ENCODE measurements around the gene CEBPB. TPM values are rescaled to one million over a fixed set of nuclear protein-coding genes. Genes with fewer than 3 reads are reported as not detected.
A peak's percentile ranks its signal among the peaks of the same experiment; 100 is the strongest.
"Not testable (repeated sequence)": the region's sequence is repeated elsewhere in the genome, so short reads cannot be mapped to it uniquely, and the experiment has no call there.

Gene CEBPB
- total RNA-seq, 1 donor from 2014 or later = 264 TPM

DNA sequence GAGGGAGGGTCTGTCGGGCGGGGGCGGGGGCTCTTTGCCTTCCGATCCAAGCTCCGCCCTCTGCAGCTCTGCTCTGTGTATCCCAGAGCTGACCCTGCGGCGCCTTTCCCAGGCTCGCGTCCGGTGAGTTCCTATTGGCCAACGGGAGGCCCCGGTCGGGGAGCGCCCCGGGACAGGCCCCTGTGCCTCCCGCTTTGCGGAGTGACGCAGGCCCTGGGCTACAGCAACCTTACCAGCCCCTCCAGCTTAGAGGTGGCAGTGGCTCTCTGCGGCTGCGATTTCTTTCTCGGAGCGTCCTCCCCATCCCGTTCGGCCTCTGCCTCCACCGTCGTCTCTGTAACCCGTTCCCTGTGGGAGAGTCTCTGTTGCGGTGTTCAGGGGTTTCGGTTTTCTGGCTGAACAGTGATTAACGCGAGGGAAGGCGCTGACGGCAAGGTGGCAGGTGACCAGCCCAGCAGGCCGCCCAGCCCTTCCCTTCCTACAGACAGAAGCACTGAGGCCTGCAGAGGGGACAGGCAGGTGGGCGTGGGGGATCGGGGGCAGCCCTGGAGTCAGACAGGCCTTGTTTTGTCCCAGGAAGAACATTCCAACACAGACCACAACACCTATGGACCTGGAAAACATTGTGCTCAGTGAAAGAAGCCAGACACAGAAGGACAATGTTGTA lies 18.1 kb upstream of the CEBPB start:
- H3K27me3 ChIP-seq = no peaks in the 10 kb centered on the region
- no peaks in the 10 kb centered on the region for H3K36me3 ChIP-seq
- intact Hi-C loops (cut with DNase I) = no loop called here
- H3K27ac ChIP-seq = peak overlapping the region; percentile 75
- DNase-seq (ENCODE audit: extremely low spot score in 2 of 2) = peak in 1 of 2 donors; percentile 87
- peak overlapping the region; percentile 49 to 62 for H3K4me3 ChIP-seq
- TF ChIP-seq POLR2A (IDR thresholded peaks at IDR 0.05) (peak in 1 of 2 donors; percentile 38), POLR2AphosphoS5 (IDR thresholded peaks at IDR 0.05; ENCODE audit: insufficient read depth in 1 of 2, low read depth in 1 of 2) (peak; percentile 34 to 79)
- TF ChIP-seq, protein P1, sequence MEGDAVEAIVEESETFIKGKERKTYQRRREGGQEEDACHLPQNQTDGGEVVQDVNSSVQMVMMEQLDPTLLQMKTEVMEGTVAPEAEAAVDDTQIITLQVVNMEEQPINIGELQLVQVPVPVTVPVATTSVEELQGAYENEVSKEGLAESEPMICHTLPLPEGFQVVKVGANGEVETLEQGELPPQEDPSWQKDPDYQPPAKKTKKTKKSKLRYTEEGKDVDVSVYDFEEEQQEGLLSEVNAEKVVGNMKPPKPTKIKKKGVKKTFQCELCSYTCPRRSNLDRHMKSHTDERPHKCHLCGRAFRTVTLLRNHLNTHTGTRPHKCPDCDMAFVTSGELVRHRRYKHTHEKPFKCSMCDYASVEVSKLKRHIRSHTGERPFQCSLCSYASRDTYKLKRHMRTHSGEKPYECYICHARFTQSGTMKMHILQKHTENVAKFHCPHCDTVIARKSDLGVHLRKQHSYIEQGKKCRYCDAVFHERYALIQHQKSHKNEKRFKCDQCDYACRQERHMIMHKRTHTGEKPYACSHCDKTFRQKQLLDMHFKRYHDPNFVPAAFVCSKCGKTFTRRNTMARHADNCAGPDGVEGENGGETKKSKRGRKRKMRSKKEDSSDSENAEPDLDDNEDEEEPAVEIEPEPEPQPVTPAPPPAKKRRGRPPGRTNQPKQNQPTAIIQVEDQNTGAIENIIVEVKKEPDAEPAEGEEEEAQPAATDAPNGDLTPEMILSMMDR (IDR thresholded peaks at IDR 0.05) = no peak
- H3K9me3 ChIP-seq = no peaks in the 10 kb centered on the region
- peaks cover 15% of the 10 kb centered on the region for H3K4me1 ChIP-seq

DNA sequence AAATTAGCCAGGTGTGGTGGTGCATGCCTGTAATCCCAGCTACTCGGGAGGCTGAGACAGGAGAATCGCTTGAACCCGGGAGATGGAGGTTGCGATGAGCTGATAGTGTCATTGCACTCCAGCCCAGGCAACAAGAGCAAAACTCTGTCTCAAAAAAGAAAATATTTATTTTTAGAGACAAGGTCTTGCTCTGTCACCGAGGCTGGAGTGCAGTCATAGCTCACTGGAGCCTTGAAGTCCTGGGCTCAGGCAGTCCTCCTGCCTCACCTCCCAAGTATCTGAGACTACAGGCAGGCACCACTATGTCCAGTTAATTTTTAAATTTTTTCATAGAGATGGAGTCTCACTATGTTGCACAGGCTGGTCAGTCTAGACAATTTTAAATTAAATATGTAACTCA lies 16.2 kb upstream of the CEBPB start:
- no peak for TF ChIP-seq POLR2A (IDR thresholded peaks at IDR 0.05)
- TF ChIP-seq POLR2AphosphoS5 (IDR thresholded peaks at IDR 0.05; ENCODE audit: insufficient read depth in 1 of 2, low read depth in 1 of 2) = no peak
- TF ChIP-seq, protein P1 (IDR thresholded peaks at IDR 0.05) = no peak
- no peak for DNase-seq (ENCODE audit: extremely low spot score in 2 of 2)
- intact Hi-C loops (cut with DNase I) = no loop called here
- H3K4me1 ChIP-seq = peaks cover 15% of the 10 kb centered on the region
- no peaks in the 10 kb centered on the region for H3K9me3 ChIP-seq
- no peaks in the 10 kb centered on the region for H3K27me3 ChIP-seq
- H3K27ac ChIP-seq = no peak overlapping the region
- H3K36me3 ChIP-seq = no peaks in the 10 kb centered on the region
- H3K4me3 ChIP-seq = no peak overlapping the region

DNA sequence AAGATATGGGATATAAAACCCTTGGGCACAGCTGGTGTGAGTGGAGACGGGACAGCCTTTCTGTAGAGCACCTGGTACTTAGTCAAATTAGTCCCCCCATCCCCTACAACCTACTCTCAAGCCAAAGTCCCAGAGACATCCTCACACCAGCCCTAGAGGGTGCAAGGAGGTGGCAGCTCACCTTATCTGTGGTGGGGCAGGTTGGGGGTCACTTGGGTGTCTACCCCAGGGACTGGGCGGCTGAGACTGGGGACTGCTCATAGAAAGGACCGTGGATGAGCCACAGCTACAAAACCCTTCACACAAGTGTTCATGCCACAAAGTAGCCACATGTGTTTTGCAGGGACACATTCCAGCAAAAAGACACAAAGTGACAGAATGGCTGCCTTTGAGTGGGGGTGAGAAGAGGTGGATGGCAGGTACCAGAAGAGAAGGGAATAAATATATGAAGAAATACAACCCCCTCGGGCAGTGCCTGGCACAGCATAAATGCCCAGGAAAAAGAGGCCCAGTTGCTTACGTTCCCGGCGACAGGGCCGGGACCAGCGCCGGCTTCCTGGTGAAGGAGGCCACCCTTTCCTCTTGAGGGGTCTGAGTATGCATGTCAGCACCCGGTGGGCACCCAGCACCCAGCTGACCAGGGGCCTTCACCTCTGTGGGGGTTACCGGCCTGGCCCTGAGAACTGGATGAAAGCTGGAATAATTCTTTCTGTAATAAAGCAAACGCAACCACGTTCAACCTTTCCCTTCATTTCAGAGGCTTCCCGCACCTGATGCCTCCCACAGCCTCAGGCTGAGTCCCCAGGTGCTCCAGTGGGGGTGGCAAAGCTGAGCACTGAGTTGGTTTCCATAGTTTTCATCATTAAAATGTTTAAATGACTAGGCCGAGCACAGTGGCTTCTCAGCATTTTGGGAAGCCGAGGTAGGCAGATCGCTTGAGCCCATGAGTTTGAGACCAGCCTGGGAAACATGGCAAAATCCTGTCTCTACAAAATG lies 14.4 kb upstream of the CEBPB start:
- TF ChIP-seq, protein P1 (IDR thresholded peaks at IDR 0.05) = no peak
- TF ChIP-seq POLR2A (IDR thresholded peaks at IDR 0.05) (no peak), POLR2AphosphoS5 (IDR thresholded peaks at IDR 0.05; ENCODE audit: insufficient read depth in 1 of 2, low read depth in 1 of 2) (no peak)
- Histone ChIP-seq H3K36me3 (no peaks in the 10 kb centered on the region), H3K27me3 (no peaks in the 10 kb centered on the region), H3K9me3 (no peaks in the 10 kb centered on the region), H3K4me1 (peaks cover 15% of the 10 kb centered on the region), H3K27ac (no peak overlapping the region), H3K4me3 (no peak overlapping the region)
- no peak for DNase-seq (ENCODE audit: extremely low spot score in 2 of 2)
- intact Hi-C loops (cut with DNase I) = no loop called here

DNA sequence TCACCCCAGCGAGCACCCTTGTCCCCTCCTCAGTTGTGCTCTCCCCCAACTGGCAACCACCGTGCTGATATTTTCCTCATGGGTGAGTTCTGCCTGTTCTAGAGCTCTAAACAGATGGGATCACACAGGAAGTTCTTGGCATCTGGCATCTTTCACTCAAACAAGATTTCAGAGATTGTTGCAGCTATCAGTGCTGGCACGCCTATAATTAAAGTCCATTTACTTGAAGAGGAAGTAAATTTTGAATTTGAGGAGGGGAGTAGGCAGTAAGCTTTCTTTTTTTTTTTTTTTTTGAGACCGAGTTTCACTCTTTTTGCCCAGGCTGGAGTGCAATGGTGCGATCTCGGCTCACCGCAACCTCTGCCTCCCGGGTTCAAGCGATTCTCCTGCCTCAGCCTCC lies 12.0 kb upstream of the CEBPB start:
- H3K27ac ChIP-seq; H3K9me3 ChIP-seq; intact Hi-C loops (cut with DNase I); DNase-seq (ENCODE audit: extremely low spot score in 2 of 2); H3K4me1 ChIP-seq; H3K4me3 ChIP-seq; H3K36me3 ChIP-seq; H3K27me3 ChIP-seq: not testable (repeated sequence)

DNA sequence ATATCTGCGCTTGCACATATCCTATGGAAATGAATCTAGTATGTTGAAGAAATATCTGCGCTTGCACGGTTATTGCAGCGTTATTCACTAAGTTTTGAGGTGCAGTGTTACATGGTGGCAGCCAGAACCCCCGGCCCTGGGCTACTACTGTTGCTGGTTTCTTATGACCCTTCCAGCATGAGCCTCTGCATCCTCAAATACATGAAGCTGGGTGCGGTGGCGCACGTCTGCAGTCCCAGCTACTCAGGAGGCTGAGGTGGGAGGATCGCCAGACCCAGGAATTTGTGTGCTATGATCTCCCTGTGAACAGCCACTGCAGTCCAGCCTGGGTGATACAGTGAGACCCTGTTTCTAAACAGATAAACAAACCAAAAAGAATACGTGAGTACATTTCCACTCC lies 9.3 kb upstream of the CEBPB start:
- Histone ChIP-seq H3K36me3 (no peaks in the 10 kb centered on the region), H3K27me3 (no peaks in the 10 kb centered on the region), H3K4me1 (peaks cover under 1% of the 10 kb centered on the region), H3K27ac (no peak overlapping the region), H3K9me3 (no peaks in the 10 kb centered on the region), H3K4me3 (no peak overlapping the region)
- TF ChIP-seq, protein P1 (IDR thresholded peaks at IDR 0.05) = no peak
- no peak for TF ChIP-seq POLR2AphosphoS5 (IDR thresholded peaks at IDR 0.05; ENCODE audit: insufficient read depth in 1 of 2, low read depth in 1 of 2)
- TF ChIP-seq POLR2A (IDR thresholded peaks at IDR 0.05) = no peak
- DNase-seq (ENCODE audit: extremely low spot score in 2 of 2) = no peak
- intact Hi-C loops (cut with DNase I) = loop anchor here (10.0 kb wide), 1 partner anchor 563 kb away; no protein-coding TSS in a partner anchor

All from vagina (tissue), 2 donors.